PC-3 (cell line): ENCODE data around the gene TNFSF13. TPM values are rescaled to one million over a fixed set of nuclear protein-coding genes. Genes with fewer than 3 reads are reported as not detected.

ENCODE experiments used
- ATAC-seq: fragments of 200-7000 bp; cut with Tn5 transposase; 2 replicates; pipeline ENCODE4 v1.9.1; 2020; ENCODE audit warnings: mild to moderate bottlenecking, moderate library complexity
- BruUV-seq: library from RNA; stranded (reverse); fragments of 400-500 nt; replicated peaks from 2 replicates; lab custom pipeline; 2021; lab: Mats Ljungman, UMichigan
- CTCF ChIA-PET: fragments of 300-600 bp; sonication (Branson Sonifier 250); formaldehyde crosslinking; loops from one replicate; lab custom pipeline; 2022; ENCODE audit warnings: antibody characterized with exemption; lab: Charles Lee
- POLR2A ChIA-PET: fragments of 300-600 bp; sonication (Branson Sonifier 250); formaldehyde crosslinking; loops from one replicate; lab custom pipeline; 2022; ENCODE audit warnings: antibody characterized with exemption; ENCODE audit not compliant: unreplicated experiment; lab: Charles Lee
- DNase-seq: peaks from one replicate; pipeline ENCODE4 v3.0.0-alpha.2; 2015
- H2AFZ ChIP-seq: fragments of 300-600 bp; sonication (generic); 2 replicates; pipeline ENCODE4 v1.6.0; 2016; ENCODE audit warnings: antibody characterized with exemption, low read length
- H3F3A ChIP-seq: fragments of 300-600 bp; sonication (generic); one replicate; pipeline ENCODE4 v1.6.0; 2017; ENCODE audit warnings: antibody characterized with exemption, low read length, control low read depth, mild to moderate bottlenecking; ENCODE audit not compliant: unreplicated experiment
- H3K27ac ChIP-seq: fragments of 300-600 bp; sonication (generic); 2 replicates; pipeline ENCODE4 v1.5.1; 2016; ENCODE audit warnings: mild to moderate bottlenecking, low read length
- H3K27me3 ChIP-seq: fragments of 300-600 bp; sonication (generic); 2 replicates; pipeline ENCODE4 v1.6.1; 2016; ENCODE audit warnings: low read length, mixed read lengths
- H3K36me3 ChIP-seq: fragments of 300-600 bp; sonication (generic); 2 replicates; pipeline ENCODE4 v1.6.1; 2016; ENCODE audit warnings: low read depth, mixed run types, low read length, mixed read lengths
- H3K4me1 ChIP-seq: fragments of 300-600 bp; sonication (generic); 2 replicates; pipeline ENCODE4 v1.5.1; 2016; ENCODE audit warnings: low read length; ENCODE audit not compliant: insufficient read depth
- H3K4me2 ChIP-seq: fragments of 300-600 bp; sonication (generic); 2 replicates; pipeline ENCODE4 v1.6.0; 2016; ENCODE audit warnings: low read length
- H3K4me3 ChIP-seq: fragments of 300-600 bp; sonication (generic); 2 replicates; pipeline ENCODE4 v1.5.1; 2016; ENCODE audit warnings: mild to moderate bottlenecking, low read length, mixed read lengths
- H3K79me2 ChIP-seq: fragments of 300-600 bp; sonication (generic); 2 replicates; pipeline ENCODE4 v1.6.1; 2017; ENCODE audit warnings: low read length, mixed read lengths
- H3K9ac ChIP-seq: fragments of 300-600 bp; sonication (generic); 2 replicates; pipeline ENCODE4 v1.6.0; 2016; ENCODE audit warnings: mild to moderate bottlenecking, low read length
- H3K9me2 ChIP-seq: fragments of 300-600 bp; sonication (generic); replicated peaks from 2 replicates; pipeline ENCODE4 v1.6.1; 2016; ENCODE audit warnings: mixed run types, low read length, mixed read lengths
- H3K9me3 ChIP-seq: fragments of 300-600 bp; sonication (generic); 2 replicates; pipeline ENCODE4 v1.6.1; 2016; ENCODE audit warnings: low read length, mixed read lengths
- H4K20me1 ChIP-seq: fragments of 300-600 bp; sonication (generic); 2 replicates; pipeline ENCODE4 v1.6.1; 2016; ENCODE audit warnings: low read length, mixed read lengths
- EZH2 ChIP-seq: fragments of 300-600 bp; sonication (generic); IDR thresholded peaks from one replicate; pipeline ENCODE4 v1.6.1; 2017; ENCODE audit warnings: antibody characterized with exemption, mild to moderate bottlenecking, low read length; ENCODE audit not compliant: unreplicated experiment
- EZH2phosphoT487 ChIP-seq: fragments of 300-600 bp; sonication (generic); IDR thresholded peaks from 2 replicates; pipeline ENCODE4 v1.6.1; 2018; ENCODE audit warnings: mild to moderate bottlenecking, antibody characterized with exemption, low read length, borderline replicate concordance
- intact Hi-C: fragments of 100-400 bp; cut with micrococcal nuclease; formaldehyde crosslinking; loops from 2 replicates; pipeline ENCODE4 v1.9.0; 2023
- total RNA-seq: library from RNA; depleted of rRNA; stranded (reverse); fragments of >200 nt; gene quantifications from 2 replicates; pipeline ENCODE4 v1.2.3, GENCODE V29; 2014; rRNA removed
- TF ChIP-seq, protein P1 (sequence below): fragments of 300-600 bp; sonication (generic); conservative IDR thresholded peaks from 2 replicates; pipeline ENCODE4 v1.5.1; 2017; ENCODE audit warnings: antibody characterized with exemption, low read depth, mild to moderate bottlenecking, low read length

Gene TNFSF13
- total RNA-seq, 1 experiment from 2014 or later, result 3.6 TPM

GRCh38 chr17:7610641-7611040 lies 52.1 kb downstream of the TNFSF13 start:
- Histone ChIP-seq H4K20me1 (peaks cover 8% of the 10 kb centered on the region; the same call in 1 of the 2 replicates), H3K4me2 (no peak overlapping the region), H3K4me3 (no peak overlapping the region), H3K79me2 (peaks cover 65% of the 10 kb centered on the region), H3K27me3 (no peaks in the 10 kb centered on the region), H3K9me3 (no peaks in the 10 kb centered on the region), H3K9ac (no peak overlapping the region), H3F3A (no peaks in the 10 kb centered on the region), H3K36me3 (no peaks in the 10 kb centered on the region; the same call in 1 of the 2 replicates), H3K4me1 (peaks cover 19% of the 10 kb centered on the region), H3K9me2 (no peaks in the 10 kb centered on the region), H3K27ac (no peak overlapping the region), H2AFZ (no peak overlapping the region)
- POLR2A ChIA-PET, result no interaction called here
- ATAC-seq (no peak), DNase-seq (no peak)
- intact Hi-C loops, result no loop called here
- no peak for TF ChIP-seq EZH2phosphoT487
- TF ChIP-seq, protein P1, sequence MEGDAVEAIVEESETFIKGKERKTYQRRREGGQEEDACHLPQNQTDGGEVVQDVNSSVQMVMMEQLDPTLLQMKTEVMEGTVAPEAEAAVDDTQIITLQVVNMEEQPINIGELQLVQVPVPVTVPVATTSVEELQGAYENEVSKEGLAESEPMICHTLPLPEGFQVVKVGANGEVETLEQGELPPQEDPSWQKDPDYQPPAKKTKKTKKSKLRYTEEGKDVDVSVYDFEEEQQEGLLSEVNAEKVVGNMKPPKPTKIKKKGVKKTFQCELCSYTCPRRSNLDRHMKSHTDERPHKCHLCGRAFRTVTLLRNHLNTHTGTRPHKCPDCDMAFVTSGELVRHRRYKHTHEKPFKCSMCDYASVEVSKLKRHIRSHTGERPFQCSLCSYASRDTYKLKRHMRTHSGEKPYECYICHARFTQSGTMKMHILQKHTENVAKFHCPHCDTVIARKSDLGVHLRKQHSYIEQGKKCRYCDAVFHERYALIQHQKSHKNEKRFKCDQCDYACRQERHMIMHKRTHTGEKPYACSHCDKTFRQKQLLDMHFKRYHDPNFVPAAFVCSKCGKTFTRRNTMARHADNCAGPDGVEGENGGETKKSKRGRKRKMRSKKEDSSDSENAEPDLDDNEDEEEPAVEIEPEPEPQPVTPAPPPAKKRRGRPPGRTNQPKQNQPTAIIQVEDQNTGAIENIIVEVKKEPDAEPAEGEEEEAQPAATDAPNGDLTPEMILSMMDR, result no peak
- TF ChIP-seq EZH2, result no peak
- no TSS peak for BruUV-seq
- CTCF ChIA-PET, result no interaction called here

Other genes with a start within 250 kb of the TNFSF13 start
- 30.8 and 45.8 TPM in 2 replicates for gene GPS2, start 243.4 kb upstream of the TNFSF13 start, total RNA-seq
- gene NEURL4, start 229.4 kb upstream of the TNFSF13 start, total RNA-seq, result 21.4 and 27.7 TPM in 2 replicates
- not detected in 2 replicates for gene ACAP1, start 222.2 kb upstream of the TNFSF13 start, total RNA-seq
- gene KCTD11, start 206.6 kb upstream of the TNFSF13 start, total RNA-seq, result 7.0 and 7.6 TPM in 2 replicates
- not detected in 2 replicates for gene TMEM95, start 203.6 kb upstream of the TNFSF13 start, total RNA-seq
- 10.8 and 13.5 TPM in 2 replicates for gene TNK1, start 177.7 kb upstream of the TNFSF13 start, total RNA-seq
- 53.8 and 62.7 TPM in 2 replicates for gene PLSCR3, start 164.2 kb upstream of the TNFSF13 start, total RNA-seq
- gene TMEM256, start 154.7 kb upstream of the TNFSF13 start, total RNA-seq, result 56.6 and 82.4 TPM in 2 replicates
- 7.4 and 12.7 TPM in 2 replicates for gene NLGN2, start 150.9 kb upstream of the TNFSF13 start, total RNA-seq
- not detected in 2 replicates for gene SPEM1, start 138.4 kb upstream of the TNFSF13 start, total RNA-seq
- gene SPEM2, start 133.1 kb upstream of the TNFSF13 start, total RNA-seq, result not detected in 2 replicates
- not detected in 2 replicates for gene SPEM3, start 129.9 kb upstream of the TNFSF13 start, total RNA-seq
- 14.0 and 17.9 TPM in 2 replicates for gene TMEM102, start 123.3 kb upstream of the TNFSF13 start, total RNA-seq
- gene FGF11, start 119.2 kb upstream of the TNFSF13 start, total RNA-seq, result 0.69 and 1.0 TPM in 2 replicates
- gene CHRNB1, start 113.7 kb upstream of the TNFSF13 start, total RNA-seq, result 2.1 and 2.9 TPM in 2 replicates
- 14.7 and 18.4 TPM in 2 replicates for gene ZBTB4, start 79.1 kb upstream of the TNFSF13 start, total RNA-seq
- not detected in 2 replicates for gene SLC35G6, start 77.3 kb upstream of the TNFSF13 start, total RNA-seq
- gene POLR2A, start 74.4 kb upstream of the TNFSF13 start, total RNA-seq, result 47.1 and 95.7 TPM in 2 replicates
- gene TNFSF12, start 9.7 kb upstream of the TNFSF13 start, total RNA-seq, result 15.2 and 24.2 TPM in 2 replicates
- 82.8 and 88.7 TPM in 2 replicates for gene SENP3, start 3.2 kb downstream of the TNFSF13 start, total RNA-seq
- gene CD68, start 20.9 kb downstream of the TNFSF13 start, total RNA-seq, result 30.2 and 32.4 TPM in 2 replicates
- gene MPDU1, start 25.1 kb downstream of the TNFSF13 start, total RNA-seq, result 71.0 and 94.1 TPM in 2 replicates
- 6.3 and 7.0 TPM in 2 replicates for gene SOX15, start 31.3 kb downstream of the TNFSF13 start, total RNA-seq
- gene FXR2, start 56.1 kb downstream of the TNFSF13 start, total RNA-seq, result 51.4 and 67.2 TPM in 2 replicates
- gene SAT2, start 69.1 kb downstream of the TNFSF13 start, total RNA-seq, result 27.6 and 33.1 TPM in 2 replicates
- gene SHBG, start 71.4 kb downstream of the TNFSF13 start, total RNA-seq, result not detected in 2 replicates
- not detected in 2 replicates for gene ATP1B2, start 92.2 kb downstream of the TNFSF13 start, total RNA-seq
- gene TP53, start 128.7 kb downstream of the TNFSF13 start, total RNA-seq, result 2.0 and 3.4 TPM in 2 replicates
- 18.0 and 22.6 TPM in 2 replicates for gene WRAP53, start 129.7 kb downstream of the TNFSF13 start, total RNA-seq
- gene EFNB3, start 146.5 kb downstream of the TNFSF13 start, total RNA-seq, result 4.9 and 7.7 TPM in 2 replicates
- 0.62 and 0.92 TPM in 2 replicates for gene DNAH2, start 159.0 kb downstream of the TNFSF13 start, total RNA-seq